Gastroesophageal sphincter (tissue), 4 donors: ENCODE results near the gene MPO. TPM values are rescaled to one million over a fixed set of nuclear protein-coding genes. Genes with fewer than 3 reads are reported as not detected.

Source experiments
- ATAC-seq: fragments of 150-250 bp; one replicate; pipeline ENCODE4 v1.9.1; 2016; ENCODE audit warnings: mild to moderate bottlenecking, moderate library complexity
- H3K27ac ChIP-seq, 4 donors: fragments of 200-600 bp; sonication (generic) in 3 of 4; 1 replicate in 3 of 4; 2 replicates in 1 of 4; pipeline ENCODE4 v1.5.1; 2016 to 2019
- H3K27me3 ChIP-seq: fragments of 200-600 bp; sonication (generic); one replicate; pipeline ENCODE4 v1.5.1; 2019
- H3K36me3 ChIP-seq, 2 donors: fragments of 200-600 bp; sonication (generic); one replicate each; pipeline ENCODE4 v1.5.1; 2019; ENCODE audit warnings: control low read depth in 1 of 2
- H3K4me1 ChIP-seq, 3 donors: fragments of 200-600 bp; sonication (generic); 1 replicate in 2 of 3; 2 replicates in 1 of 3; pipeline ENCODE4 v1.5.1; 2016 to 2019; ENCODE audit warnings: control low read depth in 2 of 3
- H3K4me3 ChIP-seq, 2 donors: fragments of 200-600 bp; sonication (generic); one replicate each; pipeline ENCODE4 v1.5.1; 2019; ENCODE audit warnings: mild to moderate bottlenecking in 1 of 2, moderate library complexity in 1 of 2
- H3K9me3 ChIP-seq, 3 donors: fragments of 200-600 bp; sonication (generic); one replicate each; pipeline ENCODE4 v1.5.1; 2017 to 2019; ENCODE audit warnings: control low read depth in 2 of 3
- EP300 ChIP-seq: sonication (generic); formaldehyde crosslinking; IDR thresholded peaks from one replicate; pipeline ENCODE4 v1.6.1; 2017; ENCODE audit warnings: antibody characterized with exemption, mild to moderate bottlenecking
- POLR2A ChIP-seq, 2 donors: fragments of 450-650 bp; IDR thresholded peaks; one replicate each; pipeline ENCODE4 v1.6.1; 2017; ENCODE audit warnings: antibody characterized with exemption in 2 of 2, mild to moderate bottlenecking in 2 of 2, moderate library complexity in 1 of 2
- POLR2AphosphoS5 ChIP-seq: sonication (generic); formaldehyde crosslinking; IDR thresholded peaks from one replicate; pipeline ENCODE4 v1.6.1; 2017; ENCODE audit warnings: antibody characterized with exemption
- WGBS, 2 donors: methylation state at CpG; one replicate each; pipeline ENCODE4 v1.1.5; 2018; ENCODE audit warnings: low coverage in 1 of 2; 5-methylcytosine and 5-hydroxymethylcytosine counted together
- total RNA-seq, 4 donors: library from RNA; depleted of rRNA; stranded (reverse); fragments of >200 nt; gene quantifications; one replicate each; pipeline ENCODE4 v1.1.0, GENCODE V29; 2016
- TF ChIP-seq, protein P1 (sequence below), 4 experiments: fragments of 200-600 bp in 2 of 4; fragments of 450-650 bp in 2 of 4; sonication (generic) in 1 of 4; IDR thresholded peaks; one replicate each; pipeline ENCODE4 v1.5.1; 2017 to 2019; ENCODE audit warnings: antibody characterized with exemption in 4 of 4, mild to moderate bottlenecking in 2 of 4, moderate library complexity in 2 of 4

Gene MPO
- total RNA-seq, 4 donors from 2014 or later = 1.6 TPM; not detected in 3

DNA sequence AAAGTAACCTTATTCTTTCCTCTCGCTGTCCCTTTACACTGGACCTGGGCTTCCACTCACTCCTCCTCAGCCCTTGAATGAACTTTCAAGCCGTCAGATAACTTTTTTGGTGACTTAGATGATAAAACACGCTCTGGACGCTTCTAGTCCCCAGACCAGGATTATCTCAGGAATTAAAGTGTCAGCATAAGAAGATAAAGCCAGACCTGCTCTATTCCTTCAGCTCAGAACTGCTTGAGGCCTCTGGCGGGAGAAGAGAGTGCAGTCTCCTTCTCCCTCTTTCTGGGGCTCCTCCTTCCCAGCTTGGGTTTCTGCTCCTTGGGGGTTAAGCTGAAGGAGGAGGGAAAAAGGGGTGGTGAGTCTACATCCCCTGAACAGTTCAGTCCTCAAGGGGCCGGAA lies 35.8 kb downstream of the MPO start:
- Histone ChIP-seq H3K36me3 (no peaks in the 10 kb centered on the region), H3K4me1 (peaks cover 0 to 12% (median 5%) of the 10 kb centered on the region in 3 donors), H3K4me3 (no peak overlapping the region), H3K27me3 (peaks cover 82% of the 10 kb centered on the region), H3K9me3 (no peaks in the 10 kb centered on the region), H3K27ac (no peak overlapping the region)
- 32 to 52% methylated on average over 5 to 6 of the region's 6 CpGs for WGBS, 2 donors
- no peak for ATAC-seq
- TF ChIP-seq EP300 = no peak
- TF ChIP-seq, protein P1, sequence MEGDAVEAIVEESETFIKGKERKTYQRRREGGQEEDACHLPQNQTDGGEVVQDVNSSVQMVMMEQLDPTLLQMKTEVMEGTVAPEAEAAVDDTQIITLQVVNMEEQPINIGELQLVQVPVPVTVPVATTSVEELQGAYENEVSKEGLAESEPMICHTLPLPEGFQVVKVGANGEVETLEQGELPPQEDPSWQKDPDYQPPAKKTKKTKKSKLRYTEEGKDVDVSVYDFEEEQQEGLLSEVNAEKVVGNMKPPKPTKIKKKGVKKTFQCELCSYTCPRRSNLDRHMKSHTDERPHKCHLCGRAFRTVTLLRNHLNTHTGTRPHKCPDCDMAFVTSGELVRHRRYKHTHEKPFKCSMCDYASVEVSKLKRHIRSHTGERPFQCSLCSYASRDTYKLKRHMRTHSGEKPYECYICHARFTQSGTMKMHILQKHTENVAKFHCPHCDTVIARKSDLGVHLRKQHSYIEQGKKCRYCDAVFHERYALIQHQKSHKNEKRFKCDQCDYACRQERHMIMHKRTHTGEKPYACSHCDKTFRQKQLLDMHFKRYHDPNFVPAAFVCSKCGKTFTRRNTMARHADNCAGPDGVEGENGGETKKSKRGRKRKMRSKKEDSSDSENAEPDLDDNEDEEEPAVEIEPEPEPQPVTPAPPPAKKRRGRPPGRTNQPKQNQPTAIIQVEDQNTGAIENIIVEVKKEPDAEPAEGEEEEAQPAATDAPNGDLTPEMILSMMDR (IDR thresholded peaks at IDR 0.05) = no peak
- TF ChIP-seq POLR2A (IDR thresholded peaks at IDR 0.05) = no peak
- TF ChIP-seq POLR2AphosphoS5 = no peak

DNA sequence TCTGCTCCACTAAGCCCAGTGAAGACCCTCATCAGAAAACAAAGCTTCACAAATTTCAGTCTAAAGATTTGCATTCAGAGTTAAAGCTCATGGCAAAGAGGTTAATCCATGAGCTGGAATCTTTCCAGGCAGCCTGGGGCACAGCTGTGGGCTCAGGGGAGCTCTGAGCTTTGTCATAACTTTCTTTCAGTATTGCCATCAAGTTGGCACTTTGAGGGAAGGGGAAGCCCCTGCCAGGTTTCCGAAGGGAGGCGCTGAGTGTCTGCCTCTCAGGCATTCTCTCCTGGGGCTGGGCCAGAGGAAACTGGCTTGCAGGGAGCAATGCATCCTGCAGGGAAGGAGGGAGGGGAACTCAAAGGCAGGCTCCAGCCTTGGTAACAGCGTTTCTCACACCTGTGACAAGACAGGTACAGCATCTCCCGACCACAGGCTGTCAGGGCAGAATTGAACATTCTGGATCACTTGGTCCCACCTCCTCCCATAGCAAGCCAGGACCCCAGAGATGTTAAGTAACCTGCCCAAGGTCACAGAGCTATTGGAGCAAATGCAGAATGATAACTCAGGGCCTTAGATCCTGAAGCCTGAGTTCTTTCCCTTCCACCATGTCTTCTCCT lies 38.5 kb downstream of the MPO start:
- H3K27me3 ChIP-seq = peaks cover 75% of the 10 kb centered on the region
- no peaks in the 10 kb centered on the region for H3K4me1 ChIP-seq
- H3K27ac ChIP-seq = no peak overlapping the region
- WGBS, 2 donors = 10 to 13% methylated on average over 2 to 3 of the region's 4 CpGs
- no peak for ATAC-seq
- TF ChIP-seq POLR2AphosphoS5 (no peak), EP300 (no peak), POLR2A (IDR thresholded peaks at IDR 0.05) (no peak)
- TF ChIP-seq, protein P1 (IDR thresholded peaks at IDR 0.05) = no peak
- H3K9me3 ChIP-seq = no peaks in the 10 kb centered on the region
- no peak overlapping the region for H3K4me3 ChIP-seq
- no peaks in the 10 kb centered on the region for H3K36me3 ChIP-seq

- no peaks in the 10 kb centered on the region for H3K9me3 ChIP-seq
- H3K4me3 ChIP-seq = no peak overlapping the region
- WGBS, 2 donors = 90% methylated on average over 1 of the region's 1 CpG; no CpG with 5 or more reads in 1 of the 2 donors
- H3K36me3 ChIP-seq = no peaks in the 10 kb centered on the region
- no peak overlapping the region for H3K27ac ChIP-seq
- peaks cover 84% of the 10 kb centered on the region for H3K27me3 ChIP-seq
- no peak for ATAC-seq
- TF ChIP-seq POLR2AphosphoS5 = no peak
- TF ChIP-seq, protein P1 (IDR thresholded peaks at IDR 0.05) = no peak
- no peak for TF ChIP-seq EP300
- TF ChIP-seq POLR2A (IDR thresholded peaks at IDR 0.05) = no peak
- no peaks in the 10 kb centered on the region for H3K4me1 ChIP-seq
These were observed 40.7 kb downstream of the MPO start for GRCh38 chr17:58239987-58240386.

DNA sequence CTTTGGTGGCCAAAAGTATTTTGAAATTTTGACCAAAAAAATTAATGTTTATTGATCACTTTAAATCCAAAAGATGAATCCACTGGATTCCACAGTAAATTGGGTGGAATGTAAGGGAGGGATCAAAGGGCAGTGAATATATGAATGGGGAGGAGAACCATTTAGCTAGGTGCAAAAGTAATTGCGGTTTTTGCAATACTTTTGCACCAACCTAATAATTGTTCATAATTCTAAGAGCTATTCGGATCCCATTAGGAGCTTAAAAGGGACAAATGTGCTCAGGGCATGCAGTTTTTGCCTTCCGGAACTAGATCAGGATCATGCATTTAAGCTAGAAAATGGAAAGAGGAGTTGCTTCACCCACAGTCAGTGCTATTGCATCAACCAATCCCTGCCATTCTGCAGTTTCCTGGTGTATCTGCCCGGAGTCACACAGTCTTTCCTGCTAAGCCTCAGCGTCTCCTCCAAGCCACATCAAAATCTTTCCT lies 42.5 kb downstream of the MPO start, which contains the start of gene LPO:
LPO (plus strand) TSS at position 438 of the 488 bp plus-strand sequence. CDS start 4,396 bp downstream, outside the sequence.
- H3K9me3 ChIP-seq = no peaks in the 10 kb centered on the region
- H3K4me3 ChIP-seq = no peak within 1 kb of the TSS
- ATAC-seq = no peak
- H3K27me3 ChIP-seq = peaks cover 84% of the 10 kb centered on the region
- no peaks in the 10 kb centered on the region for H3K4me1 ChIP-seq
- WGBS, 2 donors = 81 to 92% methylated on average over 3 to 4 of the region's 5 CpGs
- H3K36me3 ChIP-seq = no peaks in the 10 kb centered on the region
- no peak within 1 kb of the TSS for H3K27ac ChIP-seq
- TF ChIP-seq EP300 (no peak), POLR2A (IDR thresholded peaks at IDR 0.05) (no peak), POLR2AphosphoS5 (no peak)
- TF ChIP-seq, protein P1 (IDR thresholded peaks at IDR 0.05) = no peak

- H3K4me1 ChIP-seq = no peaks in the 10 kb centered on the region
- TF ChIP-seq, protein P1 (IDR thresholded peaks at IDR 0.05) = no peak
- no peak for TF ChIP-seq EP300
- TF ChIP-seq POLR2AphosphoS5 = no peak
- TF ChIP-seq POLR2A (IDR thresholded peaks at IDR 0.05) = no peak
- no peak overlapping the region for H3K27ac ChIP-seq
- 73% methylated on average over 1 of the region's 2 CpGs; no CpG with 5 or more reads in 1 of the 2 donors for WGBS, 2 donors
- H3K36me3 ChIP-seq = no peaks in the 10 kb centered on the region
- H3K27me3 ChIP-seq = peaks cover 82% of the 10 kb centered on the region
- no peak overlapping the region for H3K4me3 ChIP-seq
- no peaks in the 10 kb centered on the region for H3K9me3 ChIP-seq
- no peak for ATAC-seq
These were observed 44.3 kb downstream of the MPO start for GRCh38 chr17:58236394-58236793.
